GM12891 (cell line): ENCODE results near the gene SPNS2.

Source experiments
- POLR2A ChIP-seq: IDR thresholded peaks from 2 replicates; pipeline ENCODE4 v1.6.1; 2011; ENCODE audit warnings: low read depth, low read length, control low read depth
- POLR2AphosphoS5 ChIP-seq: IDR thresholded peaks from 2 replicates; pipeline ENCODE4 v1.6.1; 2011; ENCODE audit warnings: low read depth, low read length, control low read depth

DNA sequence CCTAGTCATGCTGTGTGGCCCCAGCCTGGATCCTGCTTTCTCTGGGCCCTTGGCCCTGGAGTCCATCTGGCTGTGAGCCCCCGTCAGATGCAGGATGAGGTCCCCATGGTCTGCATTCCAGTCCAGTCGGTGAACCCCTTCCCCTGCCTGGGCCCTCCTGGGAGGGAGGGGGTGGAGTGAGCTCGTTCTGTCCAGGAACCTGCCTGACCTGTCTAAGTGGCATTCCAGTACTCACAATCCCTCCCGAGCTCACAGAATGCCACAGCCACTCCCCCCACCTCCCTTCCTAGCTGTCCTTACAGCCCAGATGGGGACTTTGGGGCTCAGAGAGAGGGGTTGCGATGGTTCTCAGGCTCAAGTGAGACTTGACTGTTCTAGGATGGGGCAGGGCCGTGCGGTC lies 15.5 kb downstream of the SPNS2 start:
- TF ChIP-seq POLR2AphosphoS5 (no peak), POLR2A (no peak)
